ENCODE measurements around the gene TMEM238. TPM values are rescaled to one million over a fixed set of nuclear protein-coding genes. Genes with fewer than 3 reads are reported as not detected.

The TMEM238 gene
- total RNA-seq, 1 donor from 2014 or later, result 5.9 TPM

GRCh38 chr19:55387736-55388497 is 3.8 kb upstream of the TMEM238 start:
- intact Hi-C loops (cut with DNase I), result no loop called here
- Histone ChIP-seq H3K36me3 (peaks cover 0 to 34% of the 10 kb centered on the region in 2 donors), H3K4me3 (peak overlapping the region; percentile 23 to 76), H3K9me3 (no peaks in the 10 kb centered on the region), H3K27me3 (no peaks in the 10 kb centered on the region), H3K4me1 (peaks cover 62% of the 10 kb centered on the region), H3K27ac (no peak overlapping the region)
- no peak for DNase-seq (ENCODE audit: extremely low spot score in 2 of 2)
- TF ChIP-seq POLR2A (IDR thresholded peaks at IDR 0.05), result no peak
- TF ChIP-seq CTCF (IDR thresholded peaks at IDR 0.05), result no peak
- no peak for TF ChIP-seq POLR2AphosphoS5 (IDR thresholded peaks at IDR 0.05; ENCODE audit: insufficient read depth in 1 of 2, low read depth in 1 of 2)

- intact Hi-C loops (cut with DNase I), result no loop called here
- Histone ChIP-seq H3K9me3 (no peaks in the 10 kb centered on the region), H3K27me3 (no peaks in the 10 kb centered on the region), H3K27ac (peak overlapping the region; percentile 96), H3K4me3 (peak overlapping the region; percentile 70 to 76), H3K36me3 (peaks cover 0 to 31% of the 10 kb centered on the region in 2 donors), H3K4me1 (peaks cover 63% of the 10 kb centered on the region)
- TF ChIP-seq CTCF (IDR thresholded peaks at IDR 0.05) (no peak), POLR2A (IDR thresholded peaks at IDR 0.05) (no peak), POLR2AphosphoS5 (IDR thresholded peaks at IDR 0.05; ENCODE audit: insufficient read depth in 1 of 2, low read depth in 1 of 2) (no peak)
- DNase-seq (ENCODE audit: extremely low spot score in 2 of 2), result no peak
Observed at GRCh38 chr19:55386493-55386971, 2.4 kb upstream of the TMEM238 start.

- Histone ChIP-seq H3K9me3 (no peaks in the 10 kb centered on the region), H3K27ac (peak within 1 kb of the TSS; percentile 96), H3K4me1 (peaks cover 63% of the 10 kb centered on the region), H3K36me3 (peaks cover 0 to 31% of the 10 kb centered on the region in 2 donors), H3K4me3 (peak within 1 kb of the TSS; percentile 70 to 76), H3K27me3 (no peaks in the 10 kb centered on the region)
- TF ChIP-seq POLR2AphosphoS5 (IDR thresholded peaks at IDR 0.05; ENCODE audit: insufficient read depth in 1 of 2, low read depth in 1 of 2) (peak; percentile 92 to 99), POLR2A (IDR thresholded peaks at IDR 0.05) (peak; percentile 12 to 96), CTCF (IDR thresholded peaks at IDR 0.05) (no peak)
- DNase-seq (ENCODE audit: extremely low spot score in 2 of 2), result peak in 1 of 2 donors; percentile 99
- intact Hi-C loops (cut with DNase I), result loop anchor here (2.0 kb wide), 1 partner anchor 45 kb away; no protein-coding TSS in a partner anchor
Observed at GRCh38 chr19:55385724-55386492, 1.8 kb upstream of the TMEM238 start, which contains the start of gene RPL28. RPL28 (plus strand) TSS chr19:55385932; CDS start chr19:55386358, 426 bp downstream.

GRCh38 chr19:55384920-55385723 is 1.0 kb upstream of the TMEM238 start:
- peak overlapping the region; percentile 70 to 76 for H3K4me3 ChIP-seq
- TF ChIP-seq CTCF (IDR thresholded peaks at IDR 0.05), result no peak
- TF ChIP-seq POLR2A (IDR thresholded peaks at IDR 0.05), result peak in 1 of 2 donors; percentile 5
- TF ChIP-seq POLR2AphosphoS5 (IDR thresholded peaks at IDR 0.05; ENCODE audit: insufficient read depth in 1 of 2, low read depth in 1 of 2), result no peak
- peak in 1 of 2 donors; percentile 98 for DNase-seq (ENCODE audit: extremely low spot score in 2 of 2)
- no peaks in the 10 kb centered on the region for H3K27me3 ChIP-seq
- no peaks in the 10 kb centered on the region for H3K9me3 ChIP-seq
- intact Hi-C loops (cut with DNase I), result loop anchor here (2.0 kb wide), 1 partner anchor 44 kb away; no protein-coding TSS in a partner anchor
- peaks cover 58% of the 10 kb centered on the region for H3K4me1 ChIP-seq
- H3K27ac ChIP-seq, result peak overlapping the region; percentile 96
- H3K36me3 ChIP-seq, result peaks cover 0 to 30% of the 10 kb centered on the region in 2 donors
